A204.1 (cell line): ENCODE results near the gene CEBPE.

Source experiments
- FAIRE-seq: peaks from 2 replicates; lab custom pipeline; 2012; peaks lifted over from hg19 to GRCh38; lab: Jason Lieb, UNC

The CEBPE gene

GRCh38 chr14:23143911-23144310 lies 24.9 kb upstream of the CEBPE start:
- FAIRE-seq, result no peak

GRCh38 chr14:23142826-23143225 lies 23.8 kb upstream of the CEBPE start:
- no peak for FAIRE-seq

GRCh38 chr14:23141706-23142444 lies 22.8 kb upstream of the CEBPE start:
- FAIRE-seq, result no peak

GRCh38 chr14:23140371-23140770 lies 21.3 kb upstream of the CEBPE start:
- no peak for FAIRE-seq

GRCh38 chr14:23139874-23140273 lies 20.8 kb upstream of the CEBPE start:
- FAIRE-seq, result no peak

GRCh38 chr14:23137813-23138535 lies 18.9 kb upstream of the CEBPE start:
- FAIRE-seq, result no peak

GRCh38 chr14:23137192-23137812 lies 18.2 kb upstream of the CEBPE start:
- no peak for FAIRE-seq

- no peak for FAIRE-seq
Observed at GRCh38 chr14:23136566-23137133, 17.6 kb upstream of the CEBPE start.

- no peak for FAIRE-seq
Observed at GRCh38 chr14:23132970-23133369, 13.9 kb upstream of the CEBPE start.

GRCh38 chr14:23131482-23131881 lies 12.4 kb upstream of the CEBPE start:
- no peak for FAIRE-seq

GRCh38 chr14:23130871-23131270 lies 11.8 kb upstream of the CEBPE start:
- no peak for FAIRE-seq

GRCh38 chr14:23129759-23130316 lies 10.8 kb upstream of the CEBPE start:
- no peak for FAIRE-seq

- FAIRE-seq, result no peak
Observed at GRCh38 chr14:23128969-23129758, 10.1 kb upstream of the CEBPE start.

- FAIRE-seq, result no peak
Observed at GRCh38 chr14:23127861-23128260, 8.8 kb upstream of the CEBPE start.

GRCh38 chr14:23126548-23127278 lies 7.7 kb upstream of the CEBPE start:
- FAIRE-seq, result no peak

- no peak for FAIRE-seq
Observed at GRCh38 chr14:23125933-23126524, 7.0 kb upstream of the CEBPE start.

- FAIRE-seq, result no peak
Observed at GRCh38 chr14:23125011-23125410, 6.0 kb upstream of the CEBPE start.

GRCh38 chr14:23124337-23124954 lies 5.4 kb upstream of the CEBPE start:
- FAIRE-seq, result no peak

GRCh38 chr14:23123419-23123818 lies 4.4 kb upstream of the CEBPE start:
- no peak for FAIRE-seq

- no peak for FAIRE-seq
Observed at GRCh38 chr14:23122086-23122485, 3.0 kb upstream of the CEBPE start.
